Esophagus (tissue), 2 donors: ENCODE results near the gene SHISA7. TPM values are rescaled to one million over a fixed set of nuclear protein-coding genes. Genes with fewer than 3 reads are reported as not detected.
A peak's percentile ranks its signal among the peaks of the same experiment; 100 is the strongest.

Source experiments
- H3K27ac ChIP-seq, 2 donors: one replicate each; pipeline ENCODE4 v1.5.1; 2013; ENCODE audit warnings: low read depth in 2 of 2, mild to moderate bottlenecking in 2 of 2, inconsistent platforms in 1 of 2, low read length in 1 of 2, moderate library complexity in 1 of 2
- H3K27me3 ChIP-seq, 2 donors: one replicate each; pipeline ENCODE4 v1.6.1; 2013; ENCODE audit warnings: low read length in 2 of 2, control low read depth in 1 of 2, mild to moderate bottlenecking in 1 of 2; ENCODE audit not compliant: insufficient read depth in 2 of 2, control insufficient read depth in 1 of 2
- H3K36me3 ChIP-seq, 2 donors: one replicate each; pipeline ENCODE4 v1.6.1; 2013; ENCODE audit warnings: low read length in 1 of 2; ENCODE audit not compliant: control insufficient read depth in 2 of 2, insufficient read depth in 2 of 2
- H3K4me1 ChIP-seq, 2 donors: one replicate each; pipeline ENCODE4 v1.6.1; 2013; ENCODE audit warnings: low read length in 1 of 2; ENCODE audit not compliant: control insufficient read depth in 2 of 2, insufficient read depth in 2 of 2
- H3K4me3 ChIP-seq, 2 donors: one replicate each; pipeline ENCODE4 v1.5.1; 2013; ENCODE audit warnings: low read length in 2 of 2, mild to moderate bottlenecking in 2 of 2, low read depth in 1 of 2, moderate library complexity in 1 of 2
- H3K9me3 ChIP-seq, 2 donors: one replicate each; pipeline ENCODE4 v1.6.1; 2013; ENCODE audit warnings: mild to moderate bottlenecking in 2 of 2, low read depth in 1 of 2, low read length in 1 of 2, moderate library complexity in 1 of 2; ENCODE audit not compliant: control insufficient read depth in 2 of 2, insufficient read depth in 1 of 2
- WGBS, 2 donors: extraction: QIAGEN DNeasy Blood & Tissue Kit; methylation state at CpG; one replicate each; pipeline ENCODE4 v1.1.7; 2013; 5-methylcytosine and 5-hydroxymethylcytosine counted together
- polyA plus RNA-seq, 2 donors: library from polyadenylated mRNA; stranded (reverse); fragments of 200-250 nt; gene quantifications; one replicate each; pipeline ENCODE4 v1.2.3, GENCODE V29; 2013
- donor health status: healthy with polysubstance abuse.
- donor health status: Bipolar disorder and iron deficiency.

SHISA7 gene
- polyA plus RNA-seq, 2 donors = 0.01 TPM; not detected in 1

DNA sequence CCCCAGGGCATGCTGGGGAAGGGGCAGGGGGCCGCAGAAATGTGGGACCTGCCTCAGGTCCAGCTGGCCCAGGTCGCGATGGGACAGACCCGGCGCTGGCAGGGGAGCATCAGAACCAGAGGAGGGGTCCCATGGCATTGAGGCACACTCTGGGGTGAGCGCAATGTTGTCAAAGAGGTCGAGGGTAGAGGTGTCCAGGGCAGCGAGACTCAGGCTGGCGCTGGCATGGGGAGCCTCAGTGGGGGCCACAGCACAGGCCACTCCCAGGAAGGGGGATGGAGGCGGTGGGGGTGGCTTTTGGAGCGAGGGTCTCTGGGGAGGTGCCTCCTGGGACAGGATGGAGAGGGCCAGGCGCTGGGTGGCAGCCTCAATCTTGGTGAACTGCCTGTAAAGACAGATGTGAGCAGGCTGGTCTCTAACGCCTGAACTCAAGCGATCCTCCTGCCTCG is 20.5 kb upstream of the SHISA7 start:
- 73 to 76% methylated on average over 15 of the region's 15 CpGs for WGBS, 2 donors
- Histone ChIP-seq H3K27ac (no peak overlapping the region), H3K9me3 (no peaks in the 10 kb centered on the region), H3K36me3 (no peaks in the 10 kb centered on the region), H3K4me1 (peaks cover 2 to 6% of the 10 kb centered on the region in 2 donors), H3K27me3 (no peaks in the 10 kb centered on the region), H3K4me3 (no peak overlapping the region)

DNA sequence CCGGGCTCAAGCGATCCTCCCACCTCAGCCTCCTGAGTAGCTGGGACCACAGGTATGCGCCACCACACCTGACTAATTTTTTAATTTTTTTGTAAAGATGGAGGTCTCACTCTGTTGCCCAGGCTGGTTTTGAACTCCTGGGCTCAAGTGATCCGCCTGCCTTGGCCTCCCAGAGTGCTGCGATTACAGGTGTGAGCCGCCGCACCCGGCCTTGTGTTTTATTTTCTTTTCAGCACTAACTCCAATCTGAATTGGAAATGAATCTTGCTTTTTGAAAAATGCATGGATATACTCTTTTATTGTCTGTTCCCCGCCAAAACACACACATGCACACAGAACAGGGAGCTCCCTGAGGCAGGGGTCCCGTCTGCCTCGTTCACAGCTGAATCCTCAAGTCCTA is 19.6 kb upstream of the SHISA7 start:
- Histone ChIP-seq H3K36me3 (no peaks in the 10 kb centered on the region), H3K4me3 (no peak overlapping the region), H3K4me1 (peaks cover 2 to 6% of the 10 kb centered on the region in 2 donors), H3K27ac (no peak overlapping the region), H3K27me3 (no peaks in the 10 kb centered on the region), H3K9me3 (no peaks in the 10 kb centered on the region)
- WGBS, 2 donors = 85 to 88% methylated on average over 11 of the region's 11 CpGs

DNA sequence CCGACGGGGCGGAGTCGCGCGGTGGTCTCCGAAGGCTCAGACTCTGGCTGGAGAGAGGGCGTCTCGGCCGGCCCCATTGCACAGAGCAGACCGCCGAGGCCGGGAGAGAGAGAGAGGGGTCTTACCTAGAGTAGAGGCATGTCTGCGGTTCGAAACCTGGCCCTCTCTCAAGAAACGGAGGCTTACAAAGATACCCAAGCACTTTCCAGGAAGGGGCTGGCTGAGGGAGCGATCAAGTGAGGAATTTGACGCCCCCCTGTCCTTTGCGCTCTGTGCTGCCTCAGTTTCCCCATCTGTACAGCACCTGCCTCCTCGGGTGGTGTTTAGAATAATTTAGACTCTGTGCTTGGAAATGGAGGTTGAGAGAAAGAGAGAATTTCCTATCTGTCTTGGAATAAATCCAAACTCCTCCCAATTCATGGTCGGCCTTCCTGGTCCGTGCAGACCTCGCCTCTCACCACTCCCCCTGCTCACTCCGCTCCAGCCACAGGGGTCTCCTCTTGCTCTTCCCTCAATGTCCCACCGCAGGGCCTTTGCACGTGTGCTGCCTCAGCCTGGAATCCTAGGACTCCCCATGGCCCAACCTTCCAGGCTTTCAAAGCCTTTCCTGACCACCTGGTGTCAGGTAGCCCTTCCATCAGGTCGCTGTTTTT is 19.0 kb upstream of the SHISA7 start:
- H3K4me3 ChIP-seq = peak overlapping the region; percentile 68 to 85
- H3K36me3 ChIP-seq = no peaks in the 10 kb centered on the region
- H3K4me1 ChIP-seq = peaks cover 2 to 6% of the 10 kb centered on the region in 2 donors
- H3K9me3 ChIP-seq = no peaks in the 10 kb centered on the region
- no peaks in the 10 kb centered on the region for H3K27me3 ChIP-seq
- peak overlapping the region; percentile 74 to 80 for H3K27ac ChIP-seq
- 12% methylated on average over 26 to 27 of the region's 27 CpGs for WGBS, 2 donors

DNA sequence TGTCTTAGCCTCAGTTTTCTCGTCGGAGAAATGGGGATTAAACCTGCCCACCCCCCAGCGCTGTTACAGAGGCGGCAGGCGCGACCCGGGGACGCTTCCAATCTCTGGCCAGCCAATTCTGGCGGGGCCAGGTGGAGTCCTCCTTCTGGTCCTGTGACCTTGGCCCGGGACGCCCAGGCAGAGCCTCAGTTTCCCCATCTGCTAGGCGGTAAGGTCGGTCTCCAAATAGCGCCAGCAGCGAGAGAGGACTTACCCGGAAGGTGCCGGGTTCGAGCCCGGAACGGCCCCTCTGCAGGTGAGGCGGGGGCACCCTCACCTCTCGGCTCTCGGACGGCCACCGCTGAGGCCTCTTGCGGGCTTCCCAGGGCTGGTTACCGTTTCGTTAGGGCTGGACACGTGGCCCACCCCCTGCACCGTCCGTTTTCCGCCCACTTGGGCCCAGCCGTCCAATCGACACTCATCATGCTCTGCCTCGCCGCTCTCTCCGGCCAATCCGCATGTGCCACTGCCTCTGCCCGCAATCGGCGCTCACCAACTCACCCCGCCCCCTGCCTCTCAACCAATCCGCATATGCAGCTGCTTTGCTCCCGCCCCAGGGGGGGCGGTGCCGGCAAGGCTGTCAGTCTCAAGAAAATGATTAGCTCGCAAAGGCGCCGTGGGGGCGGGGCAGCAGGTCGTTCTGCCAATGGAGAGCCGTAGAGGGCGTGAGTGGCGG is 18.3 kb upstream of the SHISA7 start, which contains the start of gene ISOC2:
ISOC2 (minus strand) TSS at position 384 of the 715 bp plus-strand sequence. CDS start 5,156 bp downstream, outside the sequence.
- no peaks in the 10 kb centered on the region for H3K27me3 ChIP-seq
- peak within 1 kb of the TSS; percentile 85 to 87 for H3K4me3 ChIP-seq
- no peaks in the 10 kb centered on the region for H3K9me3 ChIP-seq
- WGBS, 2 donors = 0 to 1% methylated on average over 48 to 54 of the region's 54 CpGs
- peak within 1 kb of the TSS; percentile 85 to 97 for H3K27ac ChIP-seq
- H3K36me3 ChIP-seq = peaks cover 0 to 2% of the 10 kb centered on the region in 2 donors
- peaks cover 2 to 6% of the 10 kb centered on the region in 2 donors for H3K4me1 ChIP-seq

DNA sequence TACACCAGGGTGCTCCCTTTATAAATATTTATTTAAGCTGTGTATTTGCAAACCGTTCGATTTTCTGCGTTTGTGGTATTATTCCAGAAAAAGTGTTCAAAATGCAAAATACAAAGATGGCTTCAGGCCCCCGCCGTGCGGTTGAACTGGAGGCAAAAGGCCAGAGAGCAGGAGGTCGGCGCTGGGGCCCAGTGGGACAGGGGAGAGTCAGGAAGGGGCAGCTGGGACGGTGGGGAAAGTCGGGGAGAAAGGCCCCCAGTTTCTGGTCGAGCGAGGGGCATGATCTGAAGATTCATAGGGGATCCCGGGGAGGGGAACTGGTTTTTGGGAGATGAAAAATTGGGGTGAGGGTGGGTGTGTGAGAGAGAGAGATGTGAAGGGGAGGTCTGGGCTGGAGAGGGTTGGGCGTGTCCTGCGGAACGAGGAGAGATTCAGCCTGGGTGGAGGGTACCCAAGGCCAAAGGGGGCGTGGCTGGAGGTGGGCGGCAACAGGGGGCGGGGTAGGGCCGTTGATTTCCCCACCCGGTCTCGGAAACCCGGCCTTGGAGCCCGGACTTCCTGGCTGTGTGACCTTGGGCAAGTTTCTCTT is 17.7 kb upstream of the SHISA7 start:
- Histone ChIP-seq H3K36me3 (peaks cover 0 to 6% of the 10 kb centered on the region in 2 donors), H3K4me1 (peaks cover 2 to 6% of the 10 kb centered on the region in 2 donors), H3K27me3 (no peaks in the 10 kb centered on the region), H3K27ac (peak overlapping the region; percentile 85 to 97), H3K9me3 (no peaks in the 10 kb centered on the region), H3K4me3 (peak overlapping the region; percentile 85 to 87)
- 6 to 7% methylated on average over 24 of the region's 24 CpGs for WGBS, 2 donors

DNA sequence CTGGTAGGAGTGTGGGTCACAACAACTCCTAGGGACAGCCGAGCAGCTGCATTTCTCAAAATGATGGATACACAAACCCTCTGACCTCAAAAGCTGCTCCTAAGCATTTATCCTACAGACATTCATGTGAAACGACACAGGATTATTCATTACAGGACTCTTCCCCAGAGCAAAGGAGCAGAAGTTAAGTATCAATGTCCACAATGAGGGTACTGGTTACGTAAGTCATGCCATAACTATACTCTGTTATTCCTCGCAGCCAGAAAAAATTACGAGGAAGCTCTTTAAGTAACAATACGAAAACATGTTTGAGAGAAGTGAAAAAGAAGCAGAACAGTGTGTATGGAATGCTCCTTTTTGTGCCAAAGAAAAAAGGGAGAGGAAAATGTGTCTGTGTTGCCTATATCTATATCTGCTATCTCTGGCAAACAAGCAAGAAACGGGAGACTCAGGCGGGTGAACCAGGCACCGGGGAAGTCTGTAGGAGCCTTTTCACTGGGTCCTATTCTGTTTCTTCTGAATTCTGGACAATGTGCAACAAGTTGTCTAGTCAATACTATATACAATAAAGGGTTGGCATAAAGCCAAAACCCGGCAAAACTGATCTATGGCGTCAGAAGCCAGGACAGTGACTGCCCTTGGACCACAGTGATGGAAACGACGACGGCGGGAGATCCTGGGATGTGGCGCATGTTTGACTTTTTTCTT is 17.0 kb upstream of the SHISA7 start:
- Histone ChIP-seq H3K4me3 (no peak overlapping the region), H3K4me1 (peaks cover 2 to 6% of the 10 kb centered on the region in 2 donors), H3K9me3 (no peaks in the 10 kb centered on the region), H3K27me3 (no peaks in the 10 kb centered on the region), H3K27ac (no peak overlapping the region), H3K36me3 (peaks cover 0 to 6% of the 10 kb centered on the region in 2 donors)
- 28 to 29% methylated on average over 16 of the region's 16 CpGs for WGBS, 2 donors

DNA sequence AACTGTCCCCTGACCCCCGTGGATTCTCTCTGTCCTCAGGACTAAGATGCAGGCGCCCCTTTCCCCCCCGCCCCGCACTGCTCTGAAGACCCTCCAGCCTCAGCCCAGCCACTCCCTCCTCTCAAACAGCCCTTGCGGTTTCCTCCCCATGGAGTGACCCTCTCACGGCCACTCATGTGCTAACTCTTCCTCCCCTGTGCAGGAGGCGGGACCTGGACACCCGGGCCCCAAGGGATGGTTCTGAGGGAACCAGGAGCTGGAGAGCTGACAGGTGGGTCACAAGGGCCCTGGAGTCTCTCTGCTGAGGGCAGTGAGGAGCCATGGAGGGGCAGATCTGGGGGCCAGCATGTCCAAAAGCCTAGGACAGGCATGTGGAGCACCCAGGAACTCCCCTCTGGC is 16.4 kb upstream of the SHISA7 start:
- Histone ChIP-seq H3K4me1 (peaks cover 2 to 6% of the 10 kb centered on the region in 2 donors), H3K4me3 (no peak overlapping the region), H3K27ac (no peak overlapping the region), H3K9me3 (no peaks in the 10 kb centered on the region), H3K27me3 (no peaks in the 10 kb centered on the region), H3K36me3 (peaks cover 0 to 6% of the 10 kb centered on the region in 2 donors)
- 61 to 71% methylated on average over 8 of the region's 8 CpGs for WGBS, 2 donors

DNA sequence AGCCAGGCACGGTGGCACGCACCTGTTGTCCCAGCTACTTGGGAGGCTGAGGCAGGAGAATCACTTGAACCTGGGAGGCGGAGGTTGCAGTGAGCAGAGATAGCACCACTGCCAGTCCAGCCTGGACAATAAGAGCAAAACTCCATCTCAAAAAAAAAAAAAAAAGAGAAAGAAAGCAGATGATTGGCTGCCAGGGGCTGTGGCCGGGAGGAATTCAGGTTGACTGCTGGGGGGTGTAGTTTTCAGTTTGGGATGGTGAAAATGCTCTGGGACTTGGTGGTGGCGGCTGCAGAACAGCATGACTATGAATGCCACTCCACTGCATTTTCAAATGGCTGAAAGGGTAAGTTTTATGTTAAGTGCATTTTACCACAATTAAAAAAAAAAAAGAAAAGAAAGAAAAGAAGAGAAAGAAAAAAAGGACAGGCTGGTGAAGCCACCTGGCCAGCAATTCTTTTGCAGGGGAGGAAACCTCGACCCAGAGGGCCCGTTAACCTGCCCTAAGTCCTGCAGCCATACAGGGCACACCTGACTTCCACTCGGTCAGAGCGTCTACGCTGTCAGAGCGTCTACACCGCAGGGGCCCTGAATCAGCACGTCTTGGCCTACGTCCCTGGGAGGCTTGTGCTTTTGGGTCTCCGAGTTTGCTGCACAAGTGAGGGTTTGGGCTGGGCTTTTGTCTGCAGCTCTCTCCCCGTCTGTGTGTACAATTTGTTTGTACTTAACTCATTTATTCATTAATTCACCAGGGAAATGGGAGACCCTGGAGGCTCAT is 14.8 kb upstream of the SHISA7 start:
- H3K27ac ChIP-seq = no peak overlapping the region
- 80 to 84% methylated on average over 16 of the region's 16 CpGs for WGBS, 2 donors
- peaks cover 0 to 10% of the 10 kb centered on the region in 2 donors for H3K36me3 ChIP-seq
- no peak overlapping the region for H3K4me3 ChIP-seq
- H3K9me3 ChIP-seq = no peaks in the 10 kb centered on the region
- H3K27me3 ChIP-seq = no peaks in the 10 kb centered on the region
- peaks cover 2 to 6% of the 10 kb centered on the region in 2 donors for H3K4me1 ChIP-seq
